ENCODE results near the gene MTREX.

The MTREX gene

DNA sequence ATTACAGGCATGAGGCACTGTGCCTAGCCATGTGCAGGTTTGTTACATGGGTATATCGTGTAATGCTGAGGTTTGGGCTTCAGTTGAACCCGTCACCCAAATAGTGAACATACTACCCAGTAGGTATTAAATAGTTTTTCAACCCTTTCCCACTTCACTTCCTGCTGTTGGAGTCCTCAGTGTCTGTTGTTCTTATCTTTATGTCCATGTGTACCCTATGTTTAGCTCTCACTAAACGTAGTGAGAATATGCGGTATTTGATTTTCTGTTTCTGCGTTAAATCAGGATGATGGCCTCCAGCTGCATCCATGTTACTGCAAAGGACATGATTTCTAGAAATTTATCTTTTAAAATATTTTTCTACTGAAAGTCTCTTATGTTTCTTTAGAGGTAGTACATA is 17.8 kb downstream of the MTREX start:
- DNase-seq = no peak

DNA sequence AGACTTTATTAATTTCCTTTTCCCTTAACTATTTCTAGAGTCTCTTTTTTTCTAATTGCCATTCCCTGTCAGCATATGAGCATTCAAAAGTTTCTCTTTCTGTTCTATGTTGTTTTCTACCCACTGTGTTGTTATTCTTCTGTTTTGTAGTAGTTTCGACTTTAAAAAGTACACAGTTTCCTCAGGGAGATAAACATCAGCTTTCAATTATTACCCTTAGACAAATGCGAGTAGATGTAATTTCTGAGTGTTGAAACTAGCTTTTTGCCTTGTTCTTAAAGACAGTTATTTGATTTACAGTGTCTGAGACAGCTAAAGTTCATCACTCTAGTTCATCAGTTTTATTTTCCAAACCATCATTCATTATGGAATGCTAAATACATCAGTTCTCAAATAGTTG is 19.5 kb downstream of the MTREX start:
- no peak for DNase-seq

DNA sequence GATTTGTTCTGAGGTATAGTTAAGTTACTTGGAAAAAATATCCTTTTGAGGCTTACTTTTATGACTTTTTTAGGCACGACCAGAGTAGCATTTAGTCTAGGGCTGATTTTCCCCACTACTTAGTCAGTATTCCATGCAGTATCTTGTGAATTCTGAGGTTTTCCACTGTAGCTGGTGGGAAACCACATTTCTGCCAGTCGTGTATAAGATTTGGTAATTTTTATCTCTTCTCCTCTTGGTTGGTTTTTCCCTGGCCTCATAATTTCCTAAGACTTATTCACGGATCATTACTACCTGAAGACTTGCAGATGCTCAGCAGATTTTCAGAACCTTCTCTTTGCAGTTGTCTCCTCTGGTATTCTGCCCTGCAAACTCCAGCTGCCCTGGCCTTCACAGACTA is 23.5 kb downstream of the MTREX start:
- no peak for DNase-seq

DNA sequence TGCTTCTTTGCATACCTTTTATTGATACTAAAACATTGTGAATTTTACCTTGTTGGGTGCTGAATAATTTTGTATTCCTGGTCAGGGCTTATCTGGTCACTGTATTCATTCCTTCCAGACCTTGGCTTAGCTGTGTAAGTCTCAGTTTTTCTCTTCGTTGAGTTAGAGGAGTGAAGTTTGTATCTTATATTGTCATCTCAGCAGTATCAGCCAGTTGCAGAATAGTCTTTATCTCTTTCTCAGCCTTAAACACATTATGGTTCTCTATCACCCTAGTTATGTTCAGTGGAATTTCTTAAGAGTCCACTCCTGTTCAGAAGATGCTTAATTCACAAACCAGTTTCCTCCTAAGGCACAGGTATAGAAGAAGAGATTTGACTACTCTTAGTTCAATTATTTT is 25.2 kb downstream of the MTREX start:
- no peak for DNase-seq

DNA sequence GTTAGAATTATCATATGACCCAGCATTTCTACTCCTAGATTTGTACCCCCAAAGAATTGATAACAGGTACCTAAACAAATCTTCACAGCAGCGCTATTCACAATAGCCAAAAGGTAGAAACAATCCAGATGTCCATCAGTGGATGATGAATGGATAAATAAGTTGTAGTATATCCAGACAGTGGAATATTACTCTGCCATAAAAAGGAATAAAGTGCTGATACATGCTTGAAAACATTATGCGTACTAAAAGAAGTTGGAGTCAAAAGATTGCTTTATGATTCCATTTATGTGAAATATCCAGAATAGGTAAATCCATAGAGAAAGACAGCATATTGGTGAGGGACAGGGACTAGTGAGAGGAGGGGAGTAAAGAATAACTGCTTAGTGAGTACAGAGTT is 26.0 kb downstream of the MTREX start:
- DNase-seq = no peak

DNA sequence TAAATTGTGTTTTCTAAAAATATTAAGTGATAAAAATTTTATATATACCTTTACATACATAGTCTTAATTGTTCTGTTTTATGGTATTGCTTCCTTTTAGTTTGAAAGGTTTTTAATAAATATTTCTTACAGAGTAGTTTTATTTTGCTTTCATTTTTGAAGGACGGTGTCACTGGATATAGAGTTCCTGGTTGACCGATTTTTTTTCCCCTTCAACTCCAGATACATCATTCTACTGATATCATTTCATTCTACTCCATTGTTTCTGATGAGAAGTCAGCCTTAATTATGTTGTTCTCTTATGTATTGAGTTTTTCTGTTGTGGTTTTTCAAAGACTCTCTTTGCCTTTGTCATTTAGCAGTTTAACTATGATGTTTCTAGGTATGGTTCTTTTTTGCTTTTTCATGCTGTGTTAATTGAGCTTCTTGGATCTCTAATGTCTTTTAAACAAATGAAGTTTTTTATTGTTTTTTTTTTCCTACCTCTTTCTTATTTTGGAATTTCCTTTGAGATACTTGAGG is 30.4 kb downstream of the MTREX start:
- DNase-seq = peak; percentile 25

DNA sequence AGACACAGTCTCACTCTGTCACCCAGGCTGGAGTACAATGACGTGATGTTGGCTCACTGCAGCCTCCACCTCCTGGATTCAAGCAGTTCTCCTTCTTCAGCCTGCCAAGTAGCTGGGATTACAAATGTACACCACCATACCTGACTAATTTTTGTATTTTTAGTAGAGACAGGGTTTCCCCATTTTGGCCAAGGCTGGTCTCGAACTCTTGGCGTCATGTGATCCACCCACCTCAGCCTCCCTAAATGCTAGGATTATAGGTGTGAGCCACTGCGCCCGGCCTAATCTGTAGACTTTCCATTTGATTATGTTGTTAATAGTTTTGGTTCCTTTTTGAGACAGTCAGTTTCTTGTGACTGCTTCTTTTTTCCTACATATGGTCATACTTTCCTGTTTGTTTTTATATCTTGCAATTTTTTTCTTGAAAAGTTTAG is 31.0 kb downstream of the MTREX start:
- DNase-seq = no peak

DNA sequence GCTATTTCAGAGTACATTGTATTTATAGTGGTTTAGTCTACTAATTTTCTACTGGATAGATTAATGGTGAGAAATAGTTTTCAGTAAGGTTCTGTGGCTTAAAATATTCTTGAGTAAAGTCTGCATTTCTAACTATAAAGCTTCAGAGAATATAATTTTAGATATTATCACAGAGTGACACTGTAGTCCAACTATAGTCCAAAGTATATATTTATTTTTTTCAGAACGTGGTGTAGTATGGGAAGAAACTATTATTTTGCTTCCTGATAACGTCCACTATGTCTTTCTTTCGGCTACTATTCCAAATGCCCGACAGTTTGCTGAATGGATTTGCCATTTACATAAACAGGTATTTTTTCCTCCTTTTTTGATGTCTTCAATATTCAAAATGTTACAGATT is 35.3 kb downstream of the MTREX start:
- no peak for DNase-seq

DNA sequence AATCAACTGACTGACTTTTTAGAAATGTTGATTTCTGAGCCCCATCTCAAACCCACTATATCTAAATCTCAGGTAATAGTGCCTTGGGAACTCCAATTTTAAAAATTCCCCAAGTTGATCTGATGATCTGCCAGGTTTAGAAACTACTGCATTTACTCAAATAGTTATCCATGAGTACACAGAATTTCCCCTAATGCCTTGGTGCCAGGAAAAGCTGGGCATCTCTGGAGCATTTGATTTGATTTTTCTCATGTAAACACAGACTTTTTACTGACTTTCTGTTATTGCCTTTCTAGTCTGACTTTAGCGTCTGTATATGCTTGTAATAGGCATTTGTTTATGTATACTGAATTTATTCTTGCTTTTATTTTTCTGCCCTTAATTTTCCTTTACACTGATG is 35.8 kb downstream of the MTREX start:
- no peak for DNase-seq

DNA sequence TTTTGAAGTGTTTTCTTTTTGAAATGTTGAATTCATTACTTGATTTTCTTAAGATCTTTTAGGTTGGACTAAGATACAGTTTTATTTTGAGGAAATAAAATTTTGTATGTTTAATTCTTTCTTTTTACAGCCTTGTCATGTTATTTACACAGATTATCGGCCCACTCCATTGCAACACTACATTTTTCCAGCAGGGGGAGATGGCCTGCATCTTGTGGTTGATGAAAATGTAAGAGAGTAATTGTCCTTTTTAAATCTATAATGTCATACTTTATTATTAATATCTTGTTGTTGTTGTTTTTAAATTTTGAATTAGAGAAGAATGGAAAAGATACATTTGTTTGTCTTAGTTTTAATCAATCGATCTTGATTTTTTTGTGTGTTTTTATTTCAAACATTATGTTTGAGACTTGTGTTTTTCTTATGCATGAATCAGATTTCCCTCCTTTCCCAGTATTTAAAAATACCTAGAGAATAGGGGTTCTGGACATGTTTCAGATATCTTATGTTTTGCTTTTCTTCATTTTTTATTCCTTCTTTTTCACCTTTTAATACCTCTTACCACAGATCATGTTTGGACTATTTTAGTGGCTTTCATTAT is 36.7 kb downstream of the MTREX start:
- peak; percentile 65 for DNase-seq

DNA sequence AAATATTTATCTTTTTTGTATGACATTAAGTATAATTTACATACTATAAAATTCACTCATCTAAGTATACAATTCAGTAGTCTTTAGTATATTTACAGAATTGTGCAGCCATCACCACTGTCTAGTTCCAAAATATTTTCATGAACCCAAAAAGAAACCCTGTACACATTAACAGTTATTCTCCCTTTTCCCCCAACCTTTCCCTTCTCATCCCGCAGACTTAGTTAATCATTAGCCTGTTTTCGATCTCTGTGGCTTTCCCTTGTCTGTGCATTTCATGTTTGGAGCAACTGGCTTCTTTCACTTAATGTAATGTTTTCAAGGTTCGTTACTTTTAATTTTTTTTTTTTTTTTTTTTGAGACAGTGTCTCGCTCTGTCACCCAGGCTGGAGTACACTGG is 37.5 kb downstream of the MTREX start:
- DNase-seq = no peak

DNA sequence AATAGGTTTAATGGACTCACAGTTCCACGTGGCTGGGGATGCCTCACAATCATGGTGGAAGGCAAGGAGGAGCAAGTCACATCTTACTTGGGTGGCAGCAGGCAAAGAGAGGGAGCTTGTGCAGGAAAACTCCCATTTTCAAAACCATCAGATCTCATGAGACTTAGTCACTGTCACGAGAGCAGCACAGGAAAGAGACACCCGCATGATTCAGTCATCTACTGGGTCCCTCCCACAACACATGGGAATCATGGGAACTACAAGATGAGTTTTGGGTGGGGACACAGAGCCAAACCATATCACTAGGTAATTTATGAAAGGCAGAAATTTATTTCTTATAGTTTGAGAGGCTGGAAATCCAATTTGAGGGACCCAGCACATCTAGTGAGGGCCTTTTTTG is 40.0 kb downstream of the MTREX start:
- DNase-seq = no peak

DNA sequence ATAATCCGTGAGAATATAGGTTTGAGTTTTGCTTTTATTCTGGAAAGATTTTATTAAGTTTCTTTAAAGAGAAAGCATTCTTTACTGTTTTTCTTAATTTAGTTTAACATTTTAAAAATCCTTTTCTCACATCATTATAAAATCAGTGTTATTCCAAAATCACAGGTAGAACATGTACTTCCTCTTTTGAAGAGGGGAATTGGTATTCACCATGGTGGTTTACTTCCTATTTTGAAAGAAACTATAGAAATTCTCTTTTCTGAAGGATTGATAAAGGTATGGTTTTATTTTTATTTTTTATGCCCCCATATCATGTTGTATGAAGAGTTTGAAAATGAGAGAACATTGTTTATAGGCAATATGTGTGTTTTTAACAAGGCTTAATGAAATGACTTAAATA is 43.0 kb downstream of the MTREX start:
- DNase-seq = no peak

DNA sequence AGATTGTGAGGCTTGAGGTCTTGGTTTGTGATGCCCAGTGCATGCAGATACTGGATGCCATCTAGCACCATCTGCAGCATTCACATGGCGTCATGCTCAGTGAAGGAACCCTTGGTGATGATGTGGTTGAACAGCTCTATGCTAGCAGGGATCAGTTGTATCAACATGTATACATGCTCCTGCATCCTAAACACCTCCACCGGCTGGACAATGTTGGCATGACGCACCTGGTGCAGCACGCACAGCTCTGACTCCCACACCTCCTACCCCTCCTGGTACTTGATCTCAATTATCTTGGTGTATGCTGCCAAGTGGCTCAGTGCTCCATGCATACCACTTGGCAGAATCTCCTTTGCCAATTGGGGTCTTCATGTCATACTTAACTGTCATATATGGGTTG is 49.1 kb downstream of the MTREX start:
- no peak for DNase-seq

DNA sequence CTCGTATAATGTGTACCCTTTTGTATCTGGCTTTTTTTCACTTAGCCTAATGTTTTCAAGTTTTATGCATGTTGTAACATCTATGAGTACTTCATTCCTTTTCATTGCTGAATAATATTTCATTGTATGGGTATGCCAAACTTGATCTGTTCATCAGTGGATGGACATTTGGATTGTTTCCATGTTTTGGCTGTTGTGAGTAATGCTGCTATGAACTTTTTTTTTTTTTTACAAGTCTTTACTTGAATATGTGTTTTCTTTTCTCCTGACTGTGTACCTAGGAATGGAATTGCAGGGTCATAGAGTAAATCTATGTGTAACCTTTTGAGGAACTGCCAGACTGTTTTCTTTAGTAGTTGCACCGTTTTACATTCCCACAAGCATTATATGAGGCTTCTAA is 52.4 kb downstream of the MTREX start:
- no peak for DNase-seq

DNA sequence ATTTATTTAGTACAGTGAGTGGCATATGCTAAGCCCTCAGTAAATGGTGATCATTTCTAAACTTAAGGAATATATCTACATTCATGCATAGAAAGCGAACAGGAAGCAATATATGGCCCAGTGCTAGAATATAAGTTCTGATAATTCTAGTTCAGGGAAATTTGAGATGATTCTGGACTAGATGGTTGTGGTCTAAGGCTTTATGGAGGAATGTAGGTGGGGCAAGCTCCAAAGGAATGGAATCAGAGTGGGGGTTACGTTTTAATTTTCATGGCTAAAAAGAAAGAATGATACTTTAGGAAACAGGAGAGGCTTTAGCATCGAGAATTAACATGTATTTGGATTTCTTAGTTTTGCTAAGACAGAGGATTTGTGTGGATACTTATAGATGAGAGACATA is 56.1 kb downstream of the MTREX start:
- no peak for DNase-seq

DNA sequence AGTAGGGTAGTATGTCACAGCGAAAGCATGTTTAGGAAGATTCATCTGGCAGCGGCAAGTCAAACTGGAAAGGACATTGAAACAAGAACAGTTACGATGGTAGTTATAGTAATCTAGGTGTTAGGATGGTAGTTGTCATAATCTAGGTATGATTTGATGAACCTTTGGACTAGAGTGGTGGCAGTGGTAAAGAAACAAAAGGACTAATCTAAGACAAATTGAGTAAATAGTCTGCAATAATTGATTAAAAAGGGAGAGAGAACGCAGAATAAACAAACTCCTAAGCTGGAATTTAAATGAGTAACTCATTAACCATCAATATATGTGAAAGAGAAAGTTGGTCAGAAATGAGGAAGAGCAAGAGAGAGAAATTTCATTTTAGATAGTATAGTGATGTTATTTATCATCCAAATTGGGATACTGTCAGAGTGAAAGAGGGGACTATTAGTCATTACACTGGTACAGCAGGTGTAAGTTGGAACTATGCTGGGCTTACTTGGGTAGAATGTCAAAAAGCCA is 56.8 kb downstream of the MTREX start:
- DNase-seq = no peak

DNA sequence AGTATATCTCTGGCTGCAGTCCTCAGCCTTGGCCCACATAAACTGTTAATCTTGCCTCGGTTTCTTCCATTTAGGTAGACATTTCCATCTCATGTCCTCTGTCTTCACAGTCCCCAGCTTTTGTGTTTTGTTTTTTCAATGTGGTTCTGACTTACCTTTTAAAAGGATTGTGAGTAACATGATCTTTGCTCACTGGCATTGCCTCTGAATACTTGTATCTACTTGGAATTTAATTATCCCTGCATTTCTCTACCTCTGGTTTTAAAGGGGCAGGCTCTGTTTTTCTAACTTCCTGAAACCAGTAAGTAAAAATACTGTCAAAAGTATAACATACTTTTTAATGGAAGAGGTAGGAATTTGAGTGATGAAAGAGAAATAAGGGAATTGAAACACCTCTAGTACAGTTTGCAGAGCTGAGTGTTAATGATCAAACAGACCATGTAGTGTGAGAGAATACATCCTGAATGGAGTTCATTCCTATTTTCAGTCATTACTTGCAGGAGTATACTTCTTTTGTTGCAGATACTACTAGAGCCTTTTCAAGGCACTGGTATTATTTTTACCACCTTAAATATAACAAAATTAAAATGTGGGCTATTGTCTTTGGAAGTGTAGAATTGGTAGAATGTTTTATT is 62.6 kb downstream of the MTREX start:
- DNase-seq = no peak

DNA sequence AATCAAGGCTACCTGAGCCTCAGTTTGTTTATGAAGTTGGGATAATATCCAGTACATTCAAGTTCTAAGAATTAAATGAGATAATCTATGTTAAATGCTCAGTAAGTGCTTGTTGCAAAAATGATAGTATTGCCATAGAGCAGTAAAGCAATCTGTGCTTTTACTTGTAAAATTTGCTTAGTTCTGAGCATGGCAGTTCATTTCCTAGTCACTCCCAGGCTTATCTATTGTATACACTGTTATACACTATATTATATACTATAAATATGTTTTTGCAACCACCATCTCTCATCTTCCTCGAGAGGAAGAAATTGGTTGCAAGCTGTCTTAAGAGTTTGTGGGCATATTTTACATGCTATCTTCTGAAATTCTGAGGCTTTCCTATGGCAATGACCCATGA is 63.4 kb downstream of the MTREX start:
- DNase-seq = no peak

DNA sequence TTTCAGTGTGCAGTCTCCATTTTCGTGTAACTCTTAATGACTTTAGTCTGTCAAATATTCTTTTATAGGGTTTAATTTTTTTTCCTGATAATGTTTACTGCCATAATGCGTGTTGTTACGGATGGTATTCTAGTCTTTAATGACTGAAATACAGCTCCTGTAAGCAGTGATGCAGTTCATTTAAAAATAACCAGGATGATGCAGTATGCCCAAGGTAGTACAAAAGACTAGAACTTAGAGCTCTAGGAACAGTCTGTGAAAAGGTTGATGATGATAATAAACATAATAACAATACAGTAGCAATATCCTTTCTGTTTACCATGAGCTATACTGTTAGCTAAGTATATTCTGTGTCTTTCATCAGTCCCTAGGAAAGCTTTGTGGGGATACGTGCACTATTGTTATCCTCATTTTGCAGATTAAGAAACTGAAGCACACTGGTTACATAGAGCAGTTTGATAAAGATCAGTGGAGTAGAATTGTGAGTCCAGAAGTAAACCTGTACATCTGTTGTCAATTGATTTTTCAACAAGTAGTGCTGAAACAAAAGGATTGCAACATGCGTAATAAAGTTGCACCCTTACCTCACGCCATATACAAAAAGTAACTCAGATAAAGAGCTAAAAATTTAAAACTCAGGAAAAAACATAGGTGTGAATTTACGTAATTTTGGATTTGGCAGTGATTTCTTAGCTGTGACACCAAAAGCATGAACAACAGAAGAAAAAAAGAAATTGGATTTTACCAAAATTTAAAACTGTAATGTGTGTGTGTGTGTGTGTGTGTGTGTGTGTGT is 64.5 kb downstream of the MTREX start:
- DNase-seq = no peak

DNA sequence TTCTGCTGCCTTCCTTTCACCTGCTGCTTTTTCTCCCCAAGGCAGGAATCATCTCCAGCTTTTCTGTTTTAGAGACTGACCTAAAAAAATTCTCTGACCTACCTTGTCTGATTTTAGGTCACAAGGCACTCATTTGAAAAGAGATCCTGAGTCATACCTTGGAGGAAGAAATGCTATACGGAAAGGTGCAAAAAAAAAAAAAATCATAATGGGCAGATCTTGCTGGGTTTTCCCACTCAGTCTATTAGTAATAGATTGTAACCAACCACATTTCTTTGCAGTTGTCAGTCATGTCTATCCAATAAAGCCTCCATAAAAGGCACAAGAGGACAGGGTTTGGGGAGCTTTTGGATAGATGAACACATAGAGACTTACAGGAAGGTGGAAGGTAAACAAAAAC is 70.0 kb downstream of the MTREX start:
- no peak for DNase-seq

DNA sequence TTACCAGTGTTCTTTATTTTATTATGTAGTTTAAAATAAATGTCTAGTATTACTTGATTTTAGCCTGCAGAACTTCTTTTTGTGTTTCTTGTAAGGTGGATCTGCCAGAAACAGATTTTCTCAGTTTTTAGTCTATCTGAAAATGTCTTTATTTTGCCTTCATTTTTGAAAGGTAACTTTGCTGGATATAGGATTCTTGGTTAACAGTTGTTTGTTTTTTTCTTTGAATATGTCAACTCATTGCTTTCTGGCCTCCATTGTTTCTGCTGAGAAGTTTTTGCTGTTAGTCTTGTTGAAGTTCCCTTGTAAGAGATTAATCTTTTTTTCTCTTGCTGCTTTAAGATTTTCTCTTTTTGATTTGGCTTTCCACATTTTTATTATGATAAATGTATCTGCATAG is 75.5 kb downstream of the MTREX start:
- DNase-seq = no peak

DNA sequence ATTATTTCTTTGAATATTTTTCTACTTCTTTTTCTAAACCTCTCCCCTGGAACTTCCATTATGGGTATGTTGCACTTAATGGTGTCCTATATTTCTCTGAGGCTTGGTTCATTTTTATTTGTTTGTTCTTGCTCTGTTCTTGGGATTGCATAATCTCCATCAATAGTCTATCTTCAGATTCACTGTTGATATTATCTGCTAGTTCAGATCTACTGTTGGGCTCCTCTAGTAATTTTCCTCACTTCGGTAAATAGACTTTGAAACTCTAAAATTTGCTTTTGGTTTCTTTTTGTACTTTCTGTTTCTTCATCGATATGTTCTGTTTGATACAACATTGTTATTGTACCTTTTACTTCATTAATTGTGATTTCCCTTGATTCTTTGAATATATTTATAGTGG is 76.3 kb downstream of the MTREX start:
- no peak for DNase-seq

DNA sequence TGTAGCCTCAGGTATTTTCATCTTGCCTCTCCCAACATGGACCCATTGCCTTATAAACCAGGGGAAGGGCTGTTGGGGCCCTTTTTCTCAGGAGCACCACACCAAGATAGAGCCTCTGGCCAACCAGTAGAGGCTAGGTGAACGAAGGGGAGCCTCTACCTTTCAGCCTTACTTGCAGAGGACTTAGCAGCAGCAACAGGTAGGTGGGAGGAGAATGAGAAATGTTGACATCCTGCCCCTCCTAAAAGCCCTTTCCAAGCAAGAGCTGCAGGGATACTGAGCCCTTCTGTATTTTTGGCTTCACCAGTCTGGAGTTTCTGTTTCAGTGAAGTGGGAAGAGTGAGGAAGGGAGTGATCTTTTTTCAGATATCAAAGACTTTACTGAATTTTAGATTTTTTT is 77.4 kb downstream of the MTREX start:
- no peak for DNase-seq

All from CD4-positive, alpha-beta T cell treated with Interleukin-4 for 4 hours (primary cell).